GM19351 (cell line): ENCODE measurements around the gene NAT8L.

ENCODE experiments used
- ATAC-seq: cut with Tn5 transposase; IDR thresholded peaks from one replicate; pipeline ENCODE4 v1.9.1; 2021; ENCODE audit warnings: mild to moderate bottlenecking, moderate library complexity; ENCODE audit not compliant: unreplicated experiment

NAT8L gene

GRCh38 chr4:2091990-2092668 is 33.0 kb downstream of the NAT8L start:
- no peak for ATAC-seq

GRCh38 chr4:2092669-2093053 is 33.5 kb downstream of the NAT8L start:
- ATAC-seq: no peak

GRCh38 chr4:2093265-2093664 is 34.1 kb downstream of the NAT8L start:
- no peak for ATAC-seq

DNA sequence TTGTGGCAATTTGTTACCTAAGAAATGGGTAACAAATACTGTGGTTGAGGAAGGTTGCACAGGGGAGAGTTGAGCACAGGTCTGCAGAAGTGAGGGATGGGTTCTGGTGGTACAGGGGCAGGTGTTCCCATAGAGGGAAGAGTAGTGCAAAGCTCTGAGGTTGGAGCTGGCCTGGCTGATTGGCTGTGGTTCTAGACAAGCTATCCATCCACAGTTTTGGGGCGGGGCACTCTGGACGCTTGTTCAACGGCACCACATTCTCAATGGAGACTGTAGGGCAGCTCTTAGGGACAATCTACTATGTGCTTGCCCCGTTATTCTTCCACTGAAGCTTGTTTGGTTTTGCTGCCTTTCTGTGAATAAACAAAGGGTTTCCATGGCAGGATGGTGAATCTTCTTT is 35.4 kb downstream of the NAT8L start:
- ATAC-seq: no peak

- no peak for ATAC-seq
Measured at GRCh38 chr4:2095236-2096072, 36.3 kb downstream of the NAT8L start.

DNA sequence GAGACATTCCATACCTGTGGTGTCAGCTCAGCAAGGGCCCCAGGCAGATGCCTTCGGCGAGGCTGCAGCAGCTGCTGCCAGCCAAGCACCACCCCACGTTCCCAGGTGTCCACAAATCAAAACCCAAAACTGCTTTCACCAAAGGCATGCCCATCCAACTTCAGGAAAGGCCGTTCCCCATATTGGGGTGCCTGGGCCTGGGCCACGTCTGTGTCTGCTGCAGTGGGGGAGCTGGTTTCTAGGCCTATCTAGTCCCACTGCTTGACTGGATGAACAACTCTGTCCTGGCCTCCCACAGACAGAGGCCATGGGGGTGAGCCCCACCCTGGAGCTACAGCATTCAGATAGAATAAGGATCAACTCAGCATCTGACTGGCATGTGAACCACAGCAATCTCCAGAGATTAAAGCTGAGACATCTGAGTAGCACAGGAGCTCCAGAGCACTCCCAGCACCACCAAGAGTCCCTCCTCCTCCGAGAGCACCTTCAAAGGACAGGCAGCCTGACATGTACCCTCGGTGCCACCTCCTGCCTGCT is 37.0 kb downstream of the NAT8L start:
- ATAC-seq: no peak

- ATAC-seq: no peak
Measured at GRCh38 chr4:2101346-2102044, 42.4 kb downstream of the NAT8L start.

DNA sequence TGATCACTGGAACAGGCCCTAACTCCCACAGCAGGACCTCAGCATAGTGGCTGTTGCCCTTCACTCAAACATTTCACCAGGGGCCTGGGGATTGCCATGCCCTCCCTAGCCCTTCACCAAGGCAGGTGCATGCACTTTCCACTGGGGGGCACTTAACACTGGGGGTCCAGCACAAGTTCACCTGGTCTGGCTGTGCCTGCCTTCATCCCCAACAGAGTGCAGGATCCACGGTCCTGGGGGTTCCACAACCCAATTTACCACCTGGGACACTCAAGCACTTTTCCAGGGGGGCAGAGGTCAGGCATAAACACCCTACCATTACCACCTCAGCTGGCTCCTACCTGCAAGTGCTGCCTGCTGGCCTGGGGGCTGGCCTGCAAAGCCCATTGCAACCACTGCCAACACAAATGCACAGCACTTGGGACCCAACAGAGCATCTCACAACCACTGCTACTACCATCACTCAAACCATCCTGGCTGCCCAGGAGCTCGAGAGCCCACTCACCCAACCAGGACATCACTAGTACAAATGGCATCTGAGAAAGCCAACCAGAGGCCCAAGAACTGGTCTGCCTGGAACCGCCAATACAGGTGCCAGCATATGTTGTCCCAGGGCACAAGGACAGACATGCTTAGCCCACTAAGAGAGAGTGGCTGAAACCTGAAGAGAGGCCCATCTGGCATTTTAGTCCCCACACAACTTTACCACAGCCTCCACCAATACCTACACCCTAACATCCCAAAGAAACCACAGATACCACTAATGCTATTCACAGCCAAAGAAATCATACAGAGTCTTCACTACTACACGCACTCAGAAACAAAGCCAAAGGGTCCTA is 43.1 kb downstream of the NAT8L start:
- ATAC-seq: no peak

DNA sequence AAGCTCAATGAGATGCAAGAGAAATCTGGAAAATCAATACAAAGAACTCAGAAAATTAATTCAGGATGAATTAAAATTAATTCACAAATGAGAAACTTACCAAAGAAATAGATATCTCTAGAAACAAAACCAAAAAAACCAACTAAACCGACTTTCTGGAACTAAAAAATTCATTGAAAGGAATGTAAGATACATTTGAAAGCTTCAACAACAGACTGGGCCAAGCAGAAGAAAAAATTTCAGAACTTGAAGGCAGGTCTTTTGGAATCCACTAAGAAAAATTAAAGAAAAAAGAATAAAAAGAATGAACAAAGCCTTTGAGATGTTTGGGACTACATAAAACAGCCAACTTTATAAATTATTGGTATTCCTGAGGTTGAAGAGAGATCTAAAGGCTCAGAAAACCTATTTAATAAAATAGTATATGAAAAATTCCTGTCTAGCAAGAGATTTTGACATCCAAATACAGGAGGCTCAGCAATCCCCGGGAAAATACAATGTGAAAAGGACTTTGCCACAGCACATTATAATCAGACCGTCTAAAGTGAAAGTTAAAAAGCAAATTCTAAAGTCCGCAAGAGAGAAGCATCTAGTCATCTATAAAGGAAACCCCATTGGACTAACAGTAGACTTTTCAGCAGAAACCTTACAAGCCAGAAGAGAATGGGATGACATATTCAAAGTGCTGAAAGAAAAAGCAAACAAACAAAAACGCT is 44.2 kb downstream of the NAT8L start:
- no peak for ATAC-seq

DNA sequence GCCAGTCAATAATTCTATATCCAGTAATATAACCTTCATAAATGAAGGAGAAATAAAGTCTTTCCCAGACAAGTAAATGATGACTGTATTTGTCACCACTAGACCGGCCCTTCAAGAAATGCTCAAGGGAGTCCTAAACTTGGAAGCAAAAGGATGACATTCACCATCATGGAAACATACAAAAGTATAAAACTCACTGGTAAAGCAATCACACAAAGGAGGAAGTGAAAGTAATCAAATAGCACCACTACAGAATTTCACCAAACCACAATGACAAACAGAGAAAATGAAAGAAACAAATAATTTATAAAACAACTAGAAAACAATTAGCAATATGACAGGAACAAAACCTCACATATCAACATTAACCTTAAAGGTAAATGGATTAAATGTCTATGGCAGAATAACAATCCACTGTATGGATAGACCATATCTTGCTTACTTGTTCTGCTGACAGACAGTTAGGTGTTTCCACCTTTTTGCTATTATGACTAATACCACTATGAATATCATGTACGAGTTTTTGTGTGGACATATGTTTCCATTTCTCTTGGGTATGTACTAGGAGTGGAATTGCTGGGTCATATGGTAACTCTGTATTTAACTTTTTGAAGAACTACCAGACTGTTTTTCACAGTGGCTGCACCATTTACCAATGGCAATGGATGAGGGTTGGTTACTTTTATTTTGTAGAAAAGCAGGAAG is 44.9 kb downstream of the NAT8L start:
- no peak for ATAC-seq

DNA sequence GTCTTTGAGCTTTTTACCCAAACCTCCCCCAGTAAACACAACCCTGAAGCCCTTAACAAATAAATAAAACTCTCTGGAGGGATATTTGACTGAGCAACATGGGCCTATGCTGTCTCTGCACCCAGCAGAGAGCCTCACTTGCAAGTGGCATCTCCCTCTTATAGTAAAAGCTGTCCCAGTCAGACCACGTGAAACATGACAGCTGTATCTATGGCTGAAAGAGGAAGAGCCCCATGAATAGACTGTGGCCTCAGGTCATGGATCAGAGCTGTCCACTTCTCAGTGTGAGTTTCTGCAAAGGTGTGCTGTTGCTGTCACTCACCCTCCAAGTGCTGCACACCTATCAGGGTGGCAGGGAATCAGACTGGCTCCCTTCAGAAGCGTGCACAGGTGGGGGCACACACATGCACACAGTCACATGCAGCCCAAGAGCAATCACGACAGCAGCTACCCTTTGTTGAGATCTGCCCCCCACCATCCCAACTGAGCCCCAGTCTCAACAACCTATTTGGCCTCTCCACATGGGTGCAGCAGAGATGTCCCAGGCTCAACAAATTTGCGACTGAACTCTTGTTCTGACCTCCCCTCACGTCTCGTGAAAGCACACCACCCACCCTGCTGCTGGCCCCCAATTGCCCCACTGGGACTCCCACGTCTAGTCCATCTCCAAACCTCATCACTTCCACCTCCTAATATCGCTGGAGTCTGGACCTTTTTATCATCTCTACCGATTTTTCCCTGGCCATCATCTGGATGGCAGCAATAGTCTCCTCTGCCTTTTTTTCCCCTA is 45.6 kb downstream of the NAT8L start:
- no peak for ATAC-seq

GRCh38 chr4:2105559-2105958 is 46.4 kb downstream of the NAT8L start:
- no peak for ATAC-seq

DNA sequence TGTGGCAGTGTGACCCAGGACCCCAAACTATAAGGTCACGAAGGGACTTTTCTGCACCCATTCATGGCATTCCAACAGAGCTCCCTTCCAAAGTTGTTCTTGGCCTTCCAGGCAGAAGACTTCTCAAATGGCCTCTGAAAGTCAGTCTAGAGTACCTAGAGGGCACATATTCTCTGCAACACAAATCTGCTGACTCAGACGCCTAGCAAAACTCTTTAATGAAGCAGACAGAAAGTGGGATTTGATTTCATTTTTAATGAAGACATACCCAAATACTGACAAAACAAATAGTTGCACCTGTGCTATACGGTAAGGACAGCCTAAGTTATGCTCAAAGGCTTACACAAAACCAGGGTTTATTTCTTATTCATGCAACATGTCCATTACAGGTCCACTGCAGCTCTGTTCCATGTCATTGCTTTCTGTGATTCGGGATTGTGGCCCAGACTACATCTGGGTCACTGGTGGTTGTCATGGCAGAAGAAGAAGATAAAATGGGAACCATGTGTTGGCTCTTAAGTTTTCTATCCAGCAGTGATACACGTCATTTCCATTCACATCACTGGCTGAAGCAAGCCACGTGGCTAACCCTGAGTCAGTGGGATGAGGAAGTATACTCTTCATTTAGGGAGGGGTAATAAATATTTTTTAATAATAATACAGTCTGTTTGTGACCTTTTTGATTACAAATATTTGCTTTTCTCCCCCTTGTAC is 57.7 kb downstream of the NAT8L start:
- ATAC-seq: no peak
